22Rv1 (cell line): Measurements from ENCODE around the gene PNMA8A.

Experiments used
- H3K27ac ChIP-seq: fragments of 450-650 bp; 2 replicates; pipeline ENCODE4 v1.5.1; 2017
- ZFX ChIP-seq: fragments of 450-650 bp; IDR thresholded peaks from 2 replicates; pipeline ENCODE4 v1.6.1; 2017; ENCODE audit warnings: antibody characterized with exemption, borderline replicate concordance
- TF ChIP-seq, protein P1 (sequence below): fragments of 450-650 bp; IDR thresholded peaks from 2 replicates; pipeline ENCODE4 v1.5.1; 2017; ENCODE audit warnings: mild to moderate bottlenecking

Gene PNMA8A, protein sequence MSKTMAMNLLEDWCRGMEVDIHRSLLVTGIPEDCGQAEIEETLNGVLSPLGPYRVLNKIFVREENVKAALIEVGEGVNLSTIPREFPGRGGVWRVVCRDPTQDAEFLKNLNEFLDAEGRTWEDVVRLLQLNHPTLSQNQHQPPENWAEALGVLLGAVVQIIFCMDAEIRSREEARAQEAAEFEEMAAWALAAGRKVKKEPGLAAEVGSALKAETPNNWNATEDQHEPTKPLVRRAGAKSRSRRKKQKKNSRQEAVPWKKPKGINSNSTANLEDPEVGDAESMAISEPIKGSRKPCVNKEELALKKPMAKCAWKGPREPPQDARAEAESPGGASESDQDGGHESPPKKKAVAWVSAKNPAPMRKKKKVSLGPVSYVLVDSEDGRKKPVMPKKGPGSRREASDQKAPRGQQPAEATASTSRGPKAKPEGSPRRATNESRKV

DNA sequence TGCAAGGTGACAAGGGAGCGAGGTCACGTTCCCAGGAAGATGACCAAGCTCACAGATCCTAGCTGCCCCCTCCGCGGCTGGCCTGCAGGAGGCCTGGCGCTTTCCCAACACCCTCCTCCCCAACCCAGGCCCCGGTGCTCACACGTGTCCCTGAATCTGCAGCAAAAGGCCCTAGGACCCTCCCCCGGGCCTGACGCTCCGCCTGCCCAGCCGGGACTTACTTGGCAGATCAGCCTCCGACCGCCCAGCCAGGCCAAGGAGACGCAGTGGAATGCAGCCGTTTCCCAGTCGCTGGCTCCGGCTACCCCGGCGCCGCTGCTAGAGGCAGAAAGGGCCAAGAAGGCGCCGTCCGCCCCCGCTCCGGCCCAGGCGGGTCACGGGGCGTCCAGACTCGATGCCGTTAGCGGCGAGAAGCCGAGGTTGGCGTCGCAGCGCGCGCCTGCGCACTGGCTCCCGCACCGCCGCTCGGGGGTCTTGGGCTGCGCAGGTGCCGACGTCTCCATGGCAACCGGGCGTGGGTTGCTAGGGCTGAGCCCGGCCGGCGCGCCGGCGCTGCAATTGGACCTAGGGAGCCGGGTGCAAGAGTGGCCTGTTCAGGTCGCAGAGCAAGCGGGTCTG is at the start of gene PNMA8A:
PNMA8A (minus strand) TSS at position 448 of the 618 bp plus-strand sequence. CDS start 528 bp downstream, outside the sequence.
- peak within 1 kb of the TSS; percentile 33; the same call in 1 of the 2 replicates for H3K27ac ChIP-seq
- TF ChIP-seq ZFX: no peak
- TF ChIP-seq, protein P1, sequence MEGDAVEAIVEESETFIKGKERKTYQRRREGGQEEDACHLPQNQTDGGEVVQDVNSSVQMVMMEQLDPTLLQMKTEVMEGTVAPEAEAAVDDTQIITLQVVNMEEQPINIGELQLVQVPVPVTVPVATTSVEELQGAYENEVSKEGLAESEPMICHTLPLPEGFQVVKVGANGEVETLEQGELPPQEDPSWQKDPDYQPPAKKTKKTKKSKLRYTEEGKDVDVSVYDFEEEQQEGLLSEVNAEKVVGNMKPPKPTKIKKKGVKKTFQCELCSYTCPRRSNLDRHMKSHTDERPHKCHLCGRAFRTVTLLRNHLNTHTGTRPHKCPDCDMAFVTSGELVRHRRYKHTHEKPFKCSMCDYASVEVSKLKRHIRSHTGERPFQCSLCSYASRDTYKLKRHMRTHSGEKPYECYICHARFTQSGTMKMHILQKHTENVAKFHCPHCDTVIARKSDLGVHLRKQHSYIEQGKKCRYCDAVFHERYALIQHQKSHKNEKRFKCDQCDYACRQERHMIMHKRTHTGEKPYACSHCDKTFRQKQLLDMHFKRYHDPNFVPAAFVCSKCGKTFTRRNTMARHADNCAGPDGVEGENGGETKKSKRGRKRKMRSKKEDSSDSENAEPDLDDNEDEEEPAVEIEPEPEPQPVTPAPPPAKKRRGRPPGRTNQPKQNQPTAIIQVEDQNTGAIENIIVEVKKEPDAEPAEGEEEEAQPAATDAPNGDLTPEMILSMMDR: 0 out of 2 replicates have a peak, but pooled peaks have one; percentile 5

DNA sequence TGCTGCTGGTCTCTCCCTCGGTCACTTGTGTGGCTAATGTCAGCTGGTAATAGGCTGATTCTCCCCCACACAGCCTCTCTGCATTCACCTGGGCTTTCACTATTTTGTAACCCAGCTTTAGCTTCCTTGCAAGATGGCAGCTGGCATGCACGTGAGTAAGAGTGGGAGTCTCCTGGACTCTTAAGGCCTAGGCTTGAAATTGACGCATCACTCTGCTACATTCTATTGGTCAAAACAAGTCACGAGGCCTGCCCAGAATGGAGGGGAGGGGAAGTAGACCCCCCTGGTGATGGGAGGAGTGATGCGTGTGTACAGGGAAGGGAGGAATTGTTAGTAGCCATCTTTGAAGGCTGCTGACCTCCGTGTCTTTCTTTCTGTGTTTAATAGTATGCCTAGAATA is 49.3 kb upstream of the PNMA8A start:
- no peak overlapping the region for H3K27ac ChIP-seq
- TF ChIP-seq, protein P1: no peak
- no peak for TF ChIP-seq ZFX

DNA sequence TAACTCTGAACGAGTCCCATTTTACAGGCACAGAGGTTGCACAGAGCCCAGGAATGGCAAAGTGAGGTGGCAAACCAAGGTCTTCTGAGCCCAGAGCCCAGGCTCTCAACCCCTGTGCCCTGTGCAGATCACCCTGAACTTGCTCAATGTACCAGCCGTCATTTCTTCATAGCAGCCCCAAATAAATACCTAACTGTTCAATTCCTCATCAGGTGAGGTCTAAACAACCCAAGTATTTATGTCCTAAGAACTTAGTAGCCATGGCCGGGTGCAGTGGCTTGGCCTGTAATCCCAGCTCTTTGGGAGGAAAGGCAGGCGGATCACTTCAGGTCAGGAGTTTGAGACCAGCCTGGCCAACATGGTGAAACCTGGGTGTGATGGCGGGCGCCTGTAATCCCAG is 46.1 kb upstream of the PNMA8A start:
- TF ChIP-seq, protein P1: no peak
- TF ChIP-seq ZFX: no peak
- no peak overlapping the region for H3K27ac ChIP-seq

DNA sequence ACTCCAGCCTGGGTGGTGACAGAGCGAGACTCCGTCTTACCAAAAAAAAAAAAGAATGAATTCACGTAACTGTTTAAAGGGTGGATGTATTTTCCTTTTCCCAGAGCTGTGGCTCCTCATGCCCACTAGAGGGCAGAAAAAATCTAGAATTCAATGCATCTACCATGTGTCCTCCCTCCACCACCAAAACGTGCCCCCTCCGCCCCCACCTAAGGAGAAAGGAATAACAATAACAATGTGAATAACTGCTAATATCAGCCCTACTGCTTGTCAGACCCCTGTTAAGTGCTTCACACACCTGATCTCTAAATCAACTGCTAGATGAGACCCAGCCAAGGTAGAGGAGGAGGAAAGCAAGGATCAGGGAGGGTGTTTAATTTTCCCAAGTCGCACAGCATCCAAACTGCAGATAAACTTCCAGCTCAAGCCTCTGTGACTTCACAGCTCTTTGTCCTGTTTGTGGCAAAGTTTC is 44.6 kb upstream of the PNMA8A start:
- TF ChIP-seq, protein P1: peak; percentile 84
- TF ChIP-seq ZFX: no peak
- no peak overlapping the region for H3K27ac ChIP-seq

DNA sequence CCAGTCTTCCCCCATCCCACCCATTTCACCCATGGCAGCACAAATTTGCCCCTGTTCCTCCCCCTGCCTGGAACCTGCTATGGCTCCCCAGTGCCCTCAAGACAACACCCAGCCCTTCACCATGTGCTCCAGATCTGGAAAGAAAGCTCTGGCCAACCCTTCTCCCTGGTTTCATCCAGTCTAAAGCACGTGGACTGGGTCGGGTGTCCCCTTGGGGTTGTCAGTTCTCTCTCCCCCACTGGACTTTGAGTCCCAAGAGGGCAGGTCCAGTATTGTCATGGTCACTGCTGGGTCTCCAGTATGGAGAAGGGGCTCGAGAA is 43.9 kb upstream of the PNMA8A start:
- H3K27ac ChIP-seq: no peak overlapping the region
- no peak for TF ChIP-seq ZFX
- TF ChIP-seq, protein P1: no peak

DNA sequence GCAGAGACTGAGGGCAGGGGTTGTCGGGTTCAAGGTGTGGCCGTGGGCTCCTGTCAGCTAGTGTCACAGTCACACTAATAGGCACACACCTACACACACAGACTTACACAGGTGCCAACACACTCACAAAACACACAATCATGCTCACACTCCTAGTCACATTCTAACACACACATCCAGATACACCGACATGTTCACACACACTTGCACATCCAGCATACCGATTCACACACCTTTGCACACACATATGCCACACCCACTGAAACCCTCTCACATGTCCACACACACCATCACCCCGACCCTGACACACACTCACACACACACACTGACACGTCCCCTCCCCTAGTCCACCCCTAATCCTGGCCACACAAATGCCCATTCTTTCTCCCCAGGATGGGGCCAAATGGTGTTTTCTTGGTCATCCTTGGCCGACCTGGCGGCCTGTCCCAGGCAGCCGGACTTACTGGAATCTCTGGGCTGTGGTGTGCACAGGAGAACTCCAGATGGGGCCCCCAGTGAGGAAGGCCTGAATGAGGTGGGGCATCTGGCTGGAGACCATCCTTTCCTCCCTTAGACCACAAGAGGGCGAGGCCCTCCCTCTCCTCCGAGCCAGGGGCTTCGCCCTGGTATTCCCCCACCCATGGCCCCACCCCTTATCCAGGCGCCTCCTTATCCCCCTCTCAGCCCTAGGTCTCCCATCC is 43.4 kb upstream of the PNMA8A start:
- TF ChIP-seq, protein P1: no peak
- TF ChIP-seq ZFX: no peak
- no peak overlapping the region for H3K27ac ChIP-seq
